Forelimb muscle (tissue), 1 donor: ENCODE data around the gene MYO10. TPM values are rescaled to one million over a fixed set of nuclear protein-coding genes. Genes with fewer than 3 reads are reported as not detected.
"Not testable (repeated sequence)": the region's sequence is repeated elsewhere in the genome, so short reads cannot be mapped to it uniquely, and the experiment has no call there.

Experiments
- DNase-seq: peaks from one replicate; pipeline ENCODE4 v3.0.0-alpha.2; 2013; ENCODE audit warnings: low read depth
- polyA plus RNA-seq: library from polyadenylated mRNA; unstranded; fragments of 120-200 nt; gene quantifications from one replicate; pipeline ENCODE4 v1.2.1, GENCODE V29; 2013; ENCODE audit not compliant: insufficient read length

Gene MYO10
- polyA plus RNA-seq: 27.2 TPM

GRCh38 chr5:16936150-16936988 lies at the start of gene MYO10:
MYO10 (minus strand) TSS chr5:16936288; CDS start chr5:16935808, 480 bp downstream.
- DNase-seq: no peak

GRCh38 chr5:16985304-16985703 lies 49.2 kb upstream of the MYO10 start:
- DNase-seq: not testable (repeated sequence)

- DNase-seq: no peak
These were observed 47.9 kb upstream of the MYO10 start for GRCh38 chr5:16983972-16984371.

- no peak for DNase-seq
These were observed 47.0 kb upstream of the MYO10 start for GRCh38 chr5:16983022-16983639.

- no peak for DNase-seq
These were observed 45.6 kb upstream of the MYO10 start for GRCh38 chr5:16981700-16982099.

- no peak for DNase-seq
These were observed 44.9 kb upstream of the MYO10 start for GRCh38 chr5:16980983-16981382.

GRCh38 chr5:16978296-16978695 lies 42.2 kb upstream of the MYO10 start:
- DNase-seq: no peak

GRCh38 chr5:16976625-16977008 lies 40.5 kb upstream of the MYO10 start:
- no peak for DNase-seq

GRCh38 chr5:16975950-16976624 lies 40.0 kb upstream of the MYO10 start:
- no peak for DNase-seq

GRCh38 chr5:16974981-16975380 lies 38.9 kb upstream of the MYO10 start:
- DNase-seq: no peak

- DNase-seq: no peak
These were observed 34.7 kb upstream of the MYO10 start for GRCh38 chr5:16970826-16971225.

- DNase-seq: no peak
These were observed 34.2 kb upstream of the MYO10 start for GRCh38 chr5:16970260-16970659.

- no peak for DNase-seq
These were observed 29.5 kb upstream of the MYO10 start for GRCh38 chr5:16965581-16965980.

GRCh38 chr5:16963821-16964220 lies 27.7 kb upstream of the MYO10 start:
- DNase-seq: no peak

- no peak for DNase-seq
These were observed 25.0 kb upstream of the MYO10 start for GRCh38 chr5:16961131-16961530.

GRCh38 chr5:16957304-16958196 lies 21.5 kb upstream of the MYO10 start:
- no peak for DNase-seq

- DNase-seq: no peak
These were observed 17.6 kb upstream of the MYO10 start for GRCh38 chr5:16953729-16954128.

- no peak for DNase-seq
These were observed 17.0 kb upstream of the MYO10 start for GRCh38 chr5:16952968-16953671.

- no peak for DNase-seq
These were observed 10.6 kb upstream of the MYO10 start for GRCh38 chr5:16946725-16947124.

- no peak for DNase-seq
These were observed 8.9 kb upstream of the MYO10 start for GRCh38 chr5:16944816-16945562.
